NOMO-1 treated with dmso at 0.1 percent for 144 hours (cell line): ENCODE measurements around the gene ERVK3-1.
"Not testable (repeated sequence)": the region's sequence is repeated elsewhere in the genome, so short reads cannot be mapped to it uniquely, and the experiment has no call there.

Experiments
- DNase-seq: peaks from one replicate; lab custom pipeline; 2025; ENCODE audit not compliant: unreplicated experiment; lab: John Stamatoyannopoulos, UW

ERVK3-1 gene

GRCh38 chr19:58305065-58305931 is at the start of gene ERVK3-1:
Gene ERVK3-1, plus strand, starts transcription at chr19:58305377. Its CDS starts 6,792 bp downstream, at chr19:58312169.
- DNase-seq = peak; percentile 99

DNA sequence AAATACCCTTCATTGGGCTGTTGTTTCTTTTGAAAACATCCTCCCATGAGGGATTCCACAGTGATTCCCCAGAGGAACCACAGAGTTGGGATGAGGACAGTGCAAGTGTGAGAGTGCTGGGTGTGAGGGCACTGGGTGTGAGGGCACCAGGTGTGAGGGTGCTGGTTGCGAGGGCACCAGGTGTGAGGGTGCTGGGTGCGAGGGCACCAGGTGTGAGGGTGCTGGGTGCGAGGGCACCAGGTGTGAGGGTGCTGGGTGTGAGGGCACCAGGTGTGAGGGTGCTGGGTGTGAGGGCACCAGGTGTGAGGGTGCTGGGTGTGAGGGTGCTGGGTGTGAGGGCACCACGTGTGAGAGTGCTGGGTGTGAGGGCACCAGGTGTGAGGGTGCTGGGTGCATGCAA is 46.9 kb upstream of the ERVK3-1 start:
- DNase-seq = not testable (repeated sequence)

GRCh38 chr19:58261600-58261967 is 43.6 kb upstream of the ERVK3-1 start:
- no peak for DNase-seq

GRCh38 chr19:58261968-58262921 is 42.9 kb upstream of the ERVK3-1 start:
- no peak for DNase-seq

DNA sequence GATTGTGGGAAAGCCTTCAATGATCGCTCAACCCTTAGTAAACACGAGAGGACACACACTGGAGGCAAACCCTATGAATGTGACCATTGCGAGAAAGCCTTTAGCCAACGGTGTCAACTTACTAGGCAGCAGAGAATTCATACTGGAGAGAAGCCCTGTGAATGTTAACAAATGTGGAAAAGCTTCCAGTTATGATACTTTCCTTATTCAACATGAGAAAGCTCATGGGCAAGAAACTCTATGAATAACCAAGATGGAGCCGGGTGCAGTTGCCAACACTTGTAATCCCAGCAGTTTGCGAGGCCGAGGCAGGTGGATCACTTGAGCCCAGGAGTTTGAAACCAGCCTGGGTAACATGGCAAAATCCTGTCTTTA is 42.3 kb upstream of the ERVK3-1 start:
- DNase-seq = no peak

- DNase-seq = no peak
Observed at GRCh38 chr19:58265100-58265499, 40.1 kb upstream of the ERVK3-1 start.

DNA sequence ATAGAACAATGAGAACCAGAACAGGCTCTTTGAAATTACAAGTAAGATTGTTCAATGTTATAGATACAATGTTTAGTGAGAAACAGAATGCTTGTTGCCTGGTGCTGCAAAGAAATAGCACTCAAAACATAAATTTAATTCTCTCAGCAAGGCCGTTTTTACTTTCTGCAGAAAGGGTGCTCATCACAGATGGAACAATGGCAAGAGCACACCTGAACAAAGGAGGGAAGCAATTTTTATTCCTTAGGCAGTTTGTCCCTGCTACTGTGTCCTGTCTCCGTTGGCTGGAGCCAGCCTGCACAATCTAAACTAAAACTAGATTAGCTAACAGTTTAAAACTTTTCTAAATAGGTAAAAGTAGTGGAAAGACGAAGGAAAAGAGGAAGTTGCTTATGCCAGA is 36.8 kb upstream of the ERVK3-1 start:
- DNase-seq = no peak

DNA sequence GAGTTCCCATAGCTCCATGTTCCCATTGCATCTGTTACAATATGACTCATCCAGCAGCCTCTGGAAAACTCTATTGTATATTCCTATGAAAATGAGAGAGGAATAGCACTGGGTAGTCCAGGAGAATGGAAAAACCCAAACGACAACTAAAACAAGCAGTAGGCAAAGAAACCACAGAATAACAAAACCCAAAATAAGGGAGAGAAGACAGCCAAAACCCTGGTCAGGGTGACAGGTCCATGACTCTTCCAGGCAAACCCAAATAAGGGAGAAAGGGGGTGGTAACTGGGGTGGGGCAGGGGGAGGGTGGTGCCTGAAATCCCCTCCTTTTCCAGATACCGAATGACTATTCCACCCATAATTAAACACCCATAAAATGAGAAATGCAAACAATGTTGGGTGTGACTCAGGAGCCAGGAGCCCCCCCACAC is 30.4 kb upstream of the ERVK3-1 start:
- DNase-seq = no peak

DNA sequence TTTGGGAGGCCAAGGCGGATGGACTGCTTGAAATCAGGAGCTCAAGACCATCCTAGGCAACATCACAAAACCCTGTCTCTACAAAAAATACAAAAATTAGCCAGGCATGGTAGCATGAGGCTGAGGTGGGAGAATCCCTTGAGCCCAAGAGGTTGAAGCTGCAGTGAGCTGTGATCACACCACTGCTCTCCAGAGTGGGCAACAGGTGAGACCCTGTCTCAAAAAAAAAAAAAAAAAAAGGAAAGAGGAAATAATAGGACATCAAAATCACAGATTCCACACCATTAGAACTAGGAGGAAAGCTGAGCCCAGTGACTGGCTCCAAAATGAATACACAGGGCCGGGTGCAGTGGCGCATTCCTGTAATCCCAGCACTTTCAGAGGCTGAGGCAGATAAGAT is 29.6 kb upstream of the ERVK3-1 start:
- no peak for DNase-seq

GRCh38 chr19:58277197-58277596 is 28.0 kb upstream of the ERVK3-1 start:
- no peak for DNase-seq

DNA sequence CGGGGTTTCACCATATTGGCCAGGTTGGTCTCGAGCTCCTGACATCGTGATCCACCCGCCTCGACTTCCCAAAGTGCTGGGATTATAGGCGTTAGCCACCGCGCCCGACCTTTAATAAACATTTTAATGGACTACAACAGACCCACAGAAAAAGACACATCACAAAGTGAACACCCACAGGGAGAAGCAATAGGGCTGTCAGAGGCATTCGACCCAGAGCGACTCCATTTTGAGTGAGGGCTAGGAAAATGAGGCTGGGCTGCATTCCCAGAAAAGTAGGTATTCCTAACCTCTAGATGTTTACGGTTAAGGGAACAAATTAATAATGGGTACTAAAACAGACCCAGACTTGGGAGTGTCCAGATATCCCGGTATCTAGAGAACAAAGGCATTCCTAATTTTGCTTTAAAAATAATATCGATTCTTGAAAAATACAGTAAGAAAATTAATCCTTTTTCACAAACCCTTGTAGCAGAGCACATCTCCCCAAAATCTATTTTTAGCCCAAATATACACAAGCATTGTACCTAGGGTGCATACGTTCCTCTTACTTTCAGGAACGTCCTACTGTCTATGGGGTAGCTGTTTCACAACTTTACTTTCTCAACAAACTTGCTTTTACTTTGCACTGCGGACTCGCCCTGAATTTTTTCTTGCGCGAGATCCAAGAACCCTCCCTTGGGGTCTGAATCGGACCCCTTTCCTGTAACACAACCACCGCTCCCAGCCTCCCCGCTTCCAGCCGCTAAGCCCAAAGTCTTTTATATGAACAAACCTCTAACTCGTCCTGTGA is 27.2 kb upstream of the ERVK3-1 start:
- DNase-seq = no peak

GRCh38 chr19:58278541-58279041 is 26.6 kb upstream of the ERVK3-1 start, which contains the start of gene ZNF8:
Gene ZNF8, plus strand, starts transcription at chr19:58278955. Its CDS starts 127 bp downstream, at chr19:58279082.
- peak; percentile 98 for DNase-seq

DNA sequence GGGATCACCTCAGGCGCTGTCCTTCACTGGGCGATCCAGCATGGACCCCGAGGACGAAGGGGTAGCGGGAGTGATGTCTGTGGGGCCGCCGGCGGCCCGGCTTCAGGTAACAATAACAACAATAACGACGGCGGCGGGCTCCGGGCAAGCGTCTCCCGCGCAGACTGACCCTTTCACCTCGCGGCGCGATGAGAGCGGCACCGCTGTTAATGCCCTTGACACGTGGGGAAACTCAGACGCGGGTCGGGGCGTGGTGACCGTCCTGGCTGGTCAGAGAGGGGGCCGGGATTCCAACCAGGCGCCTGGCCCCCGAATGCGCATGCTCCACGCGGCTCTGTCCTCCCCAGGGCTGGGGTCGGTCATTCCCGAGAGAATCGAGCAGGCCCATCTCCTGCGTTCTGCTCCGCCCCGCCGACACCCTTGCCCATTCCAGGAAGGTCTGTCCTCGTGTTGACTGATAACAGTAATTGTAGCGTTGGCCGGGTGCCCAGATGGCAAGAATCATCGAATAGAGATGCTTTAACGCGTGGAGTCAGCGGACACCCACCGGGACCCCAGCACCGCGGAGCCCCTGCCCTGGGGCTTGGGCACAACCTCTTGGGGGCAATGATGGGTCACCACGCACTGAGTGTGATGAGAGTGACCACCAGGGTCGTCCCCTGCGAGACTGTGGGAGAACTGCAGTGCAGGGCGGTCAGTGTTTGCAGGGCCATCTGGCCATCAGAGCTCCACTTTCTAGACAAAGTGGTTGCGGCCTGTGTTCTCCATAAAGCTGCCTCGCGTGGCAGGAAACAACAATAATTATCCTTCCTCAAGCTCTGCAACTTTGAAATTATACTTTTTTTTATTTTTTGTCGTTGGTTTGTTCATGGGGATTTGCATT is 25.9 kb upstream of the ERVK3-1 start:
- no peak for DNase-seq

- no peak for DNase-seq
Observed at GRCh38 chr19:58279925-58280316, 25.3 kb upstream of the ERVK3-1 start.

- DNase-seq = no peak
Observed at GRCh38 chr19:58284199-58284598, 21.0 kb upstream of the ERVK3-1 start.

- no peak for DNase-seq
Observed at GRCh38 chr19:58291943-58292342, 13.2 kb upstream of the ERVK3-1 start.

DNA sequence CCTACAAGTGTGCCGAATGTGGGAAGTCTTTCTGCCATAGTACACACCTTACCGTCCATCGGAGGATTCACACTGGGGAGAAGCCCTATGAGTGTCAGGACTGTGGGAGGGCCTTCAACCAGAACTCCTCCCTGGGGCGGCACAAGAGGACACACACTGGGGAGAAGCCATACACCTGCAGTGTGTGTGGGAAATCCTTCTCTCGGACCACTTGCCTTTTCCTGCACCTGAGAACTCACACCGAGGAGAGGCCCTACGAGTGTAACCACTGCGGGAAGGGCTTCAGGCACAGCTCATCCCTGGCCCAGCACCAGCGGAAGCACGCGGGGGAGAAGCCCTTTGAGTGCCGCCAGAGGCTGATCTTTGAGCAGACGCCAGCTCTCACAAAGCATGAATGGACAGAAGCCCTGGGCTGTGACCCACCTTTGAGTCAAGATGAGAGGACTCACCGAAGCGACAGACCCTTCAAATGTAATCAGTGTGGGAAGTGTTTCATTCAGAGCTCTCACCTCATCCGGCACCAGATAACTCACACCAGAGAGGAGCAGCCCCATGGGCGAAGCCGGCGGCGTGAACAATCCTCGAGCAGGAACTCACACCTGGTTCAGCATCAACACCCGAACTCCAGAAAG is 10.3 kb upstream of the ERVK3-1 start:
- DNase-seq = no peak

GRCh38 chr19:58296104-58296503 is 9.1 kb upstream of the ERVK3-1 start:
- no peak for DNase-seq

DNA sequence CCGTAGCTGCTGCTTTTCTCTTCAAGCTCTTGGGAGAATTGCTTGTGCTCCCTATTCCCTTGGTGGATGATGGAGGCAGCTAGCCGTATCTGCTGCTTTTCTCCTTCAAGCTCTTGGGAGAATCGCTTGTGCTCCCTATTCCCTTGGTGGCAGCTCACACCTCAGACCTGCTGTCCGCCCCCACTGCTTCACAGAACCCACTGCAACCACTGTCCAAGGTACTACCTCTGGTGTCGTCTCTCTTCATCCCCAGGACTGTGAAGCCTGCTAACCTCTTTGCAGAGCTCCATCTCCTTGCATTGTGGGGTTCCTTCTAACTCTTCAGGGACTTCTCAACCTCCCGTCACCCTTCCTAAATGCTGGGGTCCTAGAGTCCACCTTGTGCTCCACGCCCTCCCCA is 4.6 kb upstream of the ERVK3-1 start:
- DNase-seq = no peak
